Lower lobe of right lung (tissue), 2 donors: Measurements from ENCODE around the gene TFB2M. TPM values are rescaled to one million over a fixed set of nuclear protein-coding genes. Genes with fewer than 3 reads are reported as not detected.
A peak's percentile ranks its signal among the peaks of the same experiment; 100 is the strongest.
"Not testable (repeated sequence)": the region's sequence is repeated elsewhere in the genome, so short reads cannot be mapped to it uniquely, and the experiment has no call there.

Experiments used
- ATAC-seq, 2 donors: fragments of 200-7000 bp; cut with Tn5 transposase; one replicate each; pipeline ENCODE4 v1.9.1; 2020 to 2022; ENCODE audit warnings: mild to moderate bottlenecking in 2 of 2, moderate library complexity in 2 of 2
- DNase-seq: peaks from one replicate; pipeline ENCODE4 v3.0.0-alpha.2; 2020
- H3K27ac ChIP-seq: fragments of 200-600 bp; one replicate; pipeline ENCODE4 v1.8.0; 2022
- H3K27me3 ChIP-seq: fragments of 200-600 bp; one replicate; pipeline ENCODE4 v1.8.0; 2022; ENCODE audit warnings: low read depth
- H3K36me3 ChIP-seq: fragments of 200-600 bp; one replicate; pipeline ENCODE4 v1.8.0; 2022; ENCODE audit warnings: mild to moderate bottlenecking
- H3K4me1 ChIP-seq: fragments of 200-600 bp; one replicate; pipeline ENCODE4 v1.8.0; 2022
- H3K4me3 ChIP-seq: fragments of 200-600 bp; one replicate; pipeline ENCODE4 v1.8.0; 2022; ENCODE audit warnings: mild to moderate bottlenecking
- H3K9me3 ChIP-seq: fragments of 200-600 bp; one replicate; pipeline ENCODE4 v1.8.0; 2022
- intact Hi-C: fragments of 100-400 bp; cut with DNase I; formaldehyde crosslinking; loops from one replicate; pipeline ENCODE4 v1.11.0; 2022
- total RNA-seq: library from RNA; stranded (reverse); fragmentation: NEBNext Ultra II Directional; extraction: Animal tissue kit (Norgen Biotek cat#: 25700); gene quantifications from one replicate; pipeline ENCODE4 v1.2.1, GENCODE V29; 2021
- TF ChIP-seq, protein P1 (sequence below): fragments of 200-600 bp; IDR thresholded peaks from one replicate; pipeline ENCODE4 v1.8.0; 2022; ENCODE audit warnings: antibody characterized with exemption, mild to moderate bottlenecking
- donor health status: DM: no; HTN: yes; CAD: no; lungs with severe emphysema.

Gene TFB2M
- total RNA-seq, 1 donor from 2014 or later, result 10.2 TPM

DNA sequence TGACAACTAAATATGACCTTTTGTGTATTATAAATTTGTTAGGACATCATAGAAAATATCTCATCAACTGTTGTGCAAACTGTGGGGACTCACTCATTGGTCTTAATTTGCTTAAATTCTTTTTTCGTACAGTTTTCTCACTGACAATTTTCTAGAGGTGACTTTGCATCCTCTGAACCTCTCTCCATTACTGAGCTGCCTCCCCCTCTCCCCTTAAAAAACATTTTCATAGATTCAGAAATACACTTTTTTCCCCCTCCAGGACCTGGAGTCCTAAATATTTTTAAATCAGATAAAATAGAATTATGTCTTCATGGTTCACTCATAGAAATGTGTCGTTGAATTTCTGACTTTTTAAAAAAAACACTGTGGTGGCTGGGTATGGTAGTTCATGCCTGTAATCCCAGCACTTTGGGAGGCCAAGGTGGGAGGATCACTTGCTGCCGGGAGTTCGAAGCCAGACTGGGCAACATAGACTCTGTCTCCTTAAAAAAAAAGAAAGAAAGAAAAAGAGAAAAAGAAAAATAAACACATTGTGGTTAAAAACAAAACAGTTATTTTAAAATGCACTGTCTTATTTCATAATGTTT lies 1.7 kb upstream of the TFB2M start:
- peaks cover 73% of the 10 kb centered on the region for H3K4me1 ChIP-seq
- TF ChIP-seq, protein P1, sequence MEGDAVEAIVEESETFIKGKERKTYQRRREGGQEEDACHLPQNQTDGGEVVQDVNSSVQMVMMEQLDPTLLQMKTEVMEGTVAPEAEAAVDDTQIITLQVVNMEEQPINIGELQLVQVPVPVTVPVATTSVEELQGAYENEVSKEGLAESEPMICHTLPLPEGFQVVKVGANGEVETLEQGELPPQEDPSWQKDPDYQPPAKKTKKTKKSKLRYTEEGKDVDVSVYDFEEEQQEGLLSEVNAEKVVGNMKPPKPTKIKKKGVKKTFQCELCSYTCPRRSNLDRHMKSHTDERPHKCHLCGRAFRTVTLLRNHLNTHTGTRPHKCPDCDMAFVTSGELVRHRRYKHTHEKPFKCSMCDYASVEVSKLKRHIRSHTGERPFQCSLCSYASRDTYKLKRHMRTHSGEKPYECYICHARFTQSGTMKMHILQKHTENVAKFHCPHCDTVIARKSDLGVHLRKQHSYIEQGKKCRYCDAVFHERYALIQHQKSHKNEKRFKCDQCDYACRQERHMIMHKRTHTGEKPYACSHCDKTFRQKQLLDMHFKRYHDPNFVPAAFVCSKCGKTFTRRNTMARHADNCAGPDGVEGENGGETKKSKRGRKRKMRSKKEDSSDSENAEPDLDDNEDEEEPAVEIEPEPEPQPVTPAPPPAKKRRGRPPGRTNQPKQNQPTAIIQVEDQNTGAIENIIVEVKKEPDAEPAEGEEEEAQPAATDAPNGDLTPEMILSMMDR, result no peak

DNA sequence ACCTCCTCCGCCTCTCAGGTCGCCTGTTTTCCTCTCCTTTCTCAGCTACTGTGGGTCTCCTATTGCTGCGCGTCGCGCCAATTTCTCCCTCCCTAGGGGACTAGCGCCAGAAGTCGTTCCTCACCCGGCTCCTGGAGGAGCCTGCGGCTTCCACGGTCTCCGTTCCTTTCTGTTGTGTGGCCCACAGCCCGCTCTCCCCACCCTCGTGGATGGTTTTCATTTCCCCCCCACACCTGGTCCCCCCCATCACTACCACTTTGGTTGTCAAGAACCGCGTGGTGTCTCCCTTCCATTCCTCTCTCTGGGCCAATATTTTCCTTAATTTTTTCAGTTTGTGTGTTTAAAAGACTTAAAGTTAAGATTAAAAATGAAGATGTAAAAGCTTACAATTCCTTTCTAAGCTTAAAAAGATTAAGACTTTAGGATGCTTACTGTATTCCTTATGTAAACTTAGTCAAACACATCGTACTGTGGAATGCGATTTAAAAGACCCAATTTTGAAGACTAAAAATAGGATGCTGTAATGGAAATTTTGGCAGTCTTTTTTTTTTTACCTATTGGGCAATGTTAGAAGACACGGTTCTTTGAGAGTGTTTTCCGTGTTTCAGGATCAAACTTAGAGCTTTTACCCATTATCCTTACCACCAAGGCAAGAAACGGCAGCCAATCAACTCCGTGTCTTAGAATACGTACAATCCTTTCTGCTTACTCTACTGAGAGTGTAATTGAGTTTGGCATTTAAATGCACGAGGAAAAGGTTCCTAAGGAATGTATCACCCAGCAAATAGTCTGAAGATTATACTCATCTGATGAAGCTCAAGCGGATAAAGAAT lies 968 bp upstream of the TFB2M start:
- Histone ChIP-seq H3K4me3 (peak overlapping the region; percentile 100), H3K27me3 (no peaks in the 10 kb centered on the region), H3K9me3 (no peaks in the 10 kb centered on the region), H3K4me1 (peaks cover 66% of the 10 kb centered on the region), H3K27ac (peak overlapping the region; percentile 96), H3K36me3 (peaks cover 21% of the 10 kb centered on the region)
- TF ChIP-seq, protein P1, result no peak
- intact Hi-C loops, result no loop called here
- DNase-seq (no peak), ATAC-seq (peak; percentile 52 to 59)

More for the DNA sequence above, 1.7 kb upstream of the TFB2M start:
- Histone ChIP-seq H3K36me3 (peaks cover 14% of the 10 kb centered on the region), H3K4me3 (peak overlapping the region; percentile 100), H3K27me3 (no peaks in the 10 kb centered on the region), H3K27ac (peak overlapping the region; percentile 96), H3K9me3 (no peaks in the 10 kb centered on the region)
- DNase-seq, result no peak
- intact Hi-C loops, result no loop called here
- ATAC-seq, result no peak

DNA sequence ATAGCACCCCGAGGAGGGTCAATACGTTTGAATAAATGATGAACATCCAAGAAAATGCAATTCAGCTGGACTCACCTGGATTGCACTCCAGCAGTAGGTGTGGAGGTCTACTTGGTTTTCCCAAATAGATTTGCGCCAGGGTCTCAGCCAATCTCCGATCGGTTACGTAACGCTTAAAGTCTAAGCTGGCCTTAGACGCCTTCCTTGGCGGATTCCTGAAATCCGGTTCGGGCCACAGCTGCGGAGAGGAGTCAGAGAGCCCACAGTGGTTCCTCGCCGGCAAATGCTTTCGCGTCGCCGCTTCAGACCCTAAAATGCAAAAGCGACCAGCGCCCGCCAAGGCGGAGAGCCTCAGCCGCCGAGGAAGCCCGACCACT lies 322 bp downstream of the TFB2M start:
- TF ChIP-seq, protein P1, result no peak
- DNase-seq (no peak), ATAC-seq (peak; percentile 2 to 3)
- Histone ChIP-seq H3K27ac (peak overlapping the region; percentile 96), H3K4me3 (peak overlapping the region; percentile 100), H3K36me3 (peaks cover 21% of the 10 kb centered on the region), H3K4me1 (peaks cover 53% of the 10 kb centered on the region), H3K27me3 (no peaks in the 10 kb centered on the region), H3K9me3 (no peaks in the 10 kb centered on the region)
- intact Hi-C loops, result no loop called here

DNA sequence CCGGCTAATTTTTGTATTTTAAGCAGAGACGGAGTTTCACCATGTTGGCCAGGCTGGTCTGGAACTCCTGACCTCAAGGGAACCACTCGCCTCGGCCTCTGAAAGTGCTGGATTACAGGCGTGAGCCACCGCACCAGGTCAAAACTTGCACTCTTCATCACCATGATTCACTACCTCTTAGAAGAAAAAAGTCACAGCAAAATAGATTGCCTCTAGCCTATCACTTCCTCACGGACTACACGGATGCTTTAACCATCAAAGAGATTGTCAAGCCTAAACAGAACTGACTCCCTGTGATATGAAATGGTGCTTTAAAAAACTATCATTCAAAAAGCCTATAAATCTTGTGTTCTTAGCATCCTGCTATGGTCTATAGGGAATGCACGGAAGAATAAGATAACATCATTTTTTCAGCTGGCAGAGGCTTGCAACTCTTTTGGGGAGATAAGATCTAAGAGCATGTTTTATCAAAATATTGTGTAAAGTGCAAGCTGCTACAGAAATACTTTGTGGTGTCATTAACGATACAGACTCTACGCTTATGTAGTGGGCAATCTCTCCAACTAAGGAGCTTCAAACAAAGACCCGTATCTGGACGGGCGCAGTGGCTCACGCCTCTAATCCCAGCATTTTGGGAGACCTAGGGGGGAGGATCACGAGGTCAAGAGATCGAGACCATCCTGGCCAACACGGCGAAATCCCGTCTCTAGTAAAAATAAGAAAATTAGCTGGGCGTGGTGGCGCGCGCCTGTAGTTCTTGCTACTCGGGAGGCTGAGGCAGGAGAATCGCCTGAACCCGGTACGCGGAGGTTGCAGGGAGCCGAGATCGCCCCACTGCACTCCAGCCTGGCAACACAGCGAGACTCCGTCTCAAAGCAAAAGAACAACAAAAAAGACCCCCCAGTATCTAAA lies 966 bp downstream of the TFB2M start:
- Histone ChIP-seq H3K27ac (peak overlapping the region; percentile 96), H3K4me1 (peaks cover 47% of the 10 kb centered on the region), H3K36me3 (peaks cover 25% of the 10 kb centered on the region), H3K9me3 (no peaks in the 10 kb centered on the region), H3K27me3 (no peaks in the 10 kb centered on the region), H3K4me3 (peak overlapping the region; percentile 100)
- intact Hi-C loops, result no loop called here
- TF ChIP-seq, protein P1, result no peak
- DNase-seq (no peak), ATAC-seq (no peak)

DNA sequence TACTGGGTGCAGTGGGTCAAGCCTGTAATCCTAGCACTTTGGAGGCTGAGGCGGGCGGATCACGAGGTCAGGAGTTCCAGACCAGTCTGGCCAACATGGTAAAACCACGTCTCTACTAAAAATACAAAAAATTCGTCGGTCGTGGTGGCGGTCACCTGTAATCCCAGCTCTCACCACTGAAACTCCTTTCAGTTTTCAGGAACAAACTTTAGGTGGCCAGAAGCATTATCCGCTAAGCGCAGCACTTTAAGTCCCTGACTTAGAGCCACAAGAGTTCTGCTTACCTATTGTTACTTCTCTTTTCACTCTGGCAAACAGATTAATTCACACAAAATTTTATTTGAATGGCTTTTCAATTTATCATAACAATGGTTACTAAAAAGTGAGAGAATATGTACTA lies 5.2 kb downstream of the TFB2M start:
- Histone ChIP-seq H3K36me3 (peaks cover 53% of the 10 kb centered on the region), H3K4me1 (peaks cover 17% of the 10 kb centered on the region)
- intact Hi-C loops, H3K4me3 ChIP-seq, H3K27ac ChIP-seq, H3K27me3 ChIP-seq, H3K9me3 ChIP-seq, ATAC-seq, DNase-seq: not testable (repeated sequence)
